ENCODE data around the gene STXBP5.

The STXBP5 gene

GRCh38 chr6:147204060-147204785 lies at the start of gene STXBP5:
Gene STXBP5, plus strand, starts transcription at chr6:147204417. Its CDS starts 116 bp downstream, at chr6:147204533.
- peak; percentile 45 for DNase-seq (ENCODE audit: low spot score)

GRCh38 chr6:147154454-147154853 lies 49.8 kb upstream of the STXBP5 start:
- DNase-seq (ENCODE audit: low spot score) = peak; percentile 34

- DNase-seq (ENCODE audit: low spot score) = no peak
Observed at GRCh38 chr6:147156218-147156617, 48.0 kb upstream of the STXBP5 start.

- DNase-seq (ENCODE audit: low spot score) = no peak
Observed at GRCh38 chr6:147156799-147157382, 47.3 kb upstream of the STXBP5 start.

- DNase-seq (ENCODE audit: low spot score) = no peak
Observed at GRCh38 chr6:147157930-147158329, 46.3 kb upstream of the STXBP5 start.

- DNase-seq (ENCODE audit: low spot score) = no peak
Observed at GRCh38 chr6:147158881-147159280, 45.3 kb upstream of the STXBP5 start.

- DNase-seq (ENCODE audit: low spot score) = no peak
Observed at GRCh38 chr6:147159536-147160374, 44.5 kb upstream of the STXBP5 start.

GRCh38 chr6:147160593-147160992 lies 43.6 kb upstream of the STXBP5 start:
- DNase-seq (ENCODE audit: low spot score) = no peak

- DNase-seq (ENCODE audit: low spot score) = no peak
Observed at GRCh38 chr6:147161253-147161973, 42.8 kb upstream of the STXBP5 start.

GRCh38 chr6:147161974-147162495 lies 42.2 kb upstream of the STXBP5 start:
- DNase-seq (ENCODE audit: low spot score) = no peak

GRCh38 chr6:147164761-147165160 lies 39.5 kb upstream of the STXBP5 start:
- DNase-seq (ENCODE audit: low spot score) = no peak

- DNase-seq (ENCODE audit: low spot score) = no peak
Observed at GRCh38 chr6:147166360-147166944, 37.8 kb upstream of the STXBP5 start.

- DNase-seq (ENCODE audit: low spot score) = no peak
Observed at GRCh38 chr6:147166992-147167391, 37.2 kb upstream of the STXBP5 start.

GRCh38 chr6:147167576-147168461 lies 36.4 kb upstream of the STXBP5 start:
- no peak for DNase-seq (ENCODE audit: low spot score)

- no peak for DNase-seq (ENCODE audit: low spot score)
Observed at GRCh38 chr6:147169529-147169928, 34.7 kb upstream of the STXBP5 start.

- DNase-seq (ENCODE audit: low spot score) = peak; percentile 85
Observed at GRCh38 chr6:147170269-147170668, 33.9 kb upstream of the STXBP5 start.

- DNase-seq (ENCODE audit: low spot score) = no peak
Observed at GRCh38 chr6:147173140-147173539, 31.1 kb upstream of the STXBP5 start.

- DNase-seq (ENCODE audit: low spot score) = no peak
Observed at GRCh38 chr6:147173675-147174308, 30.4 kb upstream of the STXBP5 start.

- no peak for DNase-seq (ENCODE audit: low spot score)
Observed at GRCh38 chr6:147176795-147177194, 27.4 kb upstream of the STXBP5 start.

- DNase-seq (ENCODE audit: low spot score) = peak; percentile 4
Observed at GRCh38 chr6:147177286-147177685, 26.9 kb upstream of the STXBP5 start.
